Astrocyte (in vitro differentiated cells and primary cell): ENCODE data around the gene GET4. TPM values are rescaled to one million over a fixed set of nuclear protein-coding genes. Genes with fewer than 3 reads are reported as not detected.

Experiments used
- DNase-seq: peaks from one replicate; pipeline ENCODE4 v3.0.0-alpha.2; 2010; ENCODE audit warnings: low read depth
- FAIRE-seq: peaks from 2 replicates; lab custom pipeline; 2011; peaks lifted over from hg19 to GRCh38; lab: Jason Lieb, UNC
- H2AFZ ChIP-seq: 2 replicates; pipeline ENCODE4 v1.6.0; 2012; ENCODE audit warnings: low read depth, low read length, inconsistent platforms
- H3K27ac ChIP-seq: 2 replicates; pipeline ENCODE4 v1.5.1; 2011; ENCODE audit warnings: low read depth, low read length, inconsistent platforms
- H3K27me3 ChIP-seq: 2 replicates; pipeline ENCODE4 v1.6.0; 2011; ENCODE audit warnings: low read length, inconsistent platforms; ENCODE audit not compliant: insufficient read depth
- H3K36me3 ChIP-seq: 2 replicates; pipeline ENCODE4 v1.5.1; 2011; ENCODE audit warnings: low read length, inconsistent platforms; ENCODE audit not compliant: insufficient read depth
- H3K4me1 ChIP-seq: 2 replicates; pipeline ENCODE4 v1.5.1; 2011; ENCODE audit warnings: low read length, inconsistent platforms; ENCODE audit not compliant: insufficient read depth
- H3K4me2 ChIP-seq: 2 replicates; pipeline ENCODE4 v1.6.0; 2012; ENCODE audit warnings: low read length, inconsistent platforms
- H3K4me3 ChIP-seq: 2 replicates; pipeline ENCODE4 v1.5.1; 2011; ENCODE audit warnings: low read depth, mild to moderate bottlenecking, low read length, inconsistent platforms; ENCODE audit not compliant: insufficient read depth
- H3K79me2 ChIP-seq: 2 replicates; pipeline ENCODE4 v1.6.0; 2012; ENCODE audit warnings: mild to moderate bottlenecking, low read length, inconsistent platforms; ENCODE audit not compliant: insufficient read depth
- H3K9ac ChIP-seq: 2 replicates; pipeline ENCODE4 v1.6.0; 2012; ENCODE audit warnings: mild to moderate bottlenecking, low read length, inconsistent platforms
- H3K9me3 ChIP-seq: 2 replicates; pipeline ENCODE4 v1.5.1; 2012; ENCODE audit warnings: low read depth, mild to moderate bottlenecking, low read length, inconsistent platforms; ENCODE audit not compliant: insufficient read depth
- H4K20me1 ChIP-seq: 2 replicates; pipeline ENCODE4 v1.6.0; 2012; ENCODE audit warnings: low read length, inconsistent platforms; ENCODE audit not compliant: insufficient read depth
- H3K27ac Mint-ChIP-seq: one replicate; pipeline ENCODE4 v1.8.0; 2021; ENCODE audit warnings: mild to moderate bottlenecking, mixed read lengths; ENCODE audit not compliant: unreplicated experiment
- H3K27me3 Mint-ChIP-seq: one replicate; pipeline ENCODE4 v1.8.0; 2021; ENCODE audit warnings: low read depth, mixed read lengths; ENCODE audit not compliant: unreplicated experiment
- H3K36me3 Mint-ChIP-seq: one replicate; pipeline ENCODE4 v1.8.0; 2021; ENCODE audit warnings: low read depth, mixed read lengths; ENCODE audit not compliant: unreplicated experiment
- H3K4me1 Mint-ChIP-seq: one replicate; pipeline ENCODE4 v1.8.0; 2021; ENCODE audit warnings: low read depth, mixed read lengths; ENCODE audit not compliant: unreplicated experiment
- H3K4me3 Mint-ChIP-seq: one replicate; pipeline ENCODE4 v1.8.0; 2021; ENCODE audit warnings: mild to moderate bottlenecking, moderate library complexity, mixed read lengths; ENCODE audit not compliant: unreplicated experiment
- H3K9me3 Mint-ChIP-seq: one replicate; pipeline ENCODE4 v1.8.0; 2021; ENCODE audit warnings: mild to moderate bottlenecking, mixed read lengths; ENCODE audit not compliant: unreplicated experiment
- EZH2 ChIP-seq: IDR thresholded peaks from 2 replicates; pipeline ENCODE4 v1.6.1; 2012; ENCODE audit warnings: mild to moderate bottlenecking, low read length, inconsistent platforms; ENCODE audit not compliant: insufficient read depth
- total RNA-seq: library from RNA; stranded (reverse); gene quantifications from 2 replicates; pipeline ENCODE4 v1.2.1, GENCODE V29; 2021
- TF ChIP-seq, protein P1 (sequence below): IDR thresholded peaks from 2 replicates; pipeline ENCODE4 v1.5.1; 2011; ENCODE audit warnings: low read depth, mild to moderate bottlenecking, inconsistent platforms, low read length, moderate library complexity; ENCODE audit not compliant: insufficient read depth

Gene GET4
- total RNA-seq, 1 donor from 2014 or later, result 43.0 TPM

DNA sequence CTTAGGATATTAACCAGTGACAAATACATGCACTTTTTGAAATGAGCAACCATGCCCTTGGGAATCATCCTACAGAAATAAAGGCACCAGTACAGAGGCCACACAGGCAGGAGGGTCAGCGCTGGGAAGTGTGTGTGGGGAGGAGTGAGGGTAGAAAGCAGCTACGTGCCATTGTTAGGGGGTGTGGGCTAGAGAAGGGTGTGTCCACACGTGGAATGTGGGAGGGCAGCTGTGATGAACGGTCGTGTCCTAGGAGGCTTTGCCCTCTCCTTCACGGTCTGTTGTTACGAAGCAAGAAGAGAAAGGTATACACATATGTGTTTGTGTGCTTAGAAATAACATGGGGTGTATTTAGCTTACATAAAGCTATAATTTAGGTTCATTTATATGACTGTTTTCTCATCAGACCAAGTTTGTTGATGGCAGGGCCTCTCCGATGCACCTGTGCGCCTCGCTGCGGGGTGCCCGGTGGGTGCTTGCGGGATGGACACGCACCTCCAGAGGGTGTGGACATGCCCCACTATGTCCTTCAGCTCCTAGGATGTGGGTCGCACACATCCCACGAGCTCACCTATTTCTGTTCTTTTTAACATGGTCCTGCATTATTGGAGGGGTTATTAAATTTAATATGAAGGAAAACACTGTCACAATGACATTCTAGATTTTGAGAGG lies 16.9 kb upstream of the GET4 start:
- Histone ChIP-seq H3K9me3 (no peaks in the 10 kb centered on the region), H4K20me1 (peaks cover 11% of the 10 kb centered on the region), H3K9ac (no peak overlapping the region), H3K27ac (no peak overlapping the region), H2AFZ (no peak overlapping the region), H3K36me3 (peaks cover 35% of the 10 kb centered on the region), H3K4me2 (no peak overlapping the region), H3K27me3 (no peaks in the 10 kb centered on the region), H3K4me3 (no peak overlapping the region), H3K4me1 (no peaks in the 10 kb centered on the region), H3K79me2 (no peaks in the 10 kb centered on the region)
- H3K27ac Mint-ChIP-seq, result no peak overlapping the region
- H3K36me3 Mint-ChIP-seq, result peaks cover 41% of the 10 kb centered on the region
- peak overlapping the region; percentile 12 for H3K4me3 Mint-ChIP-seq
- no peaks in the 10 kb centered on the region for H3K4me1 Mint-ChIP-seq
- FAIRE-seq (no peak), DNase-seq (no peak)
- H3K9me3 Mint-ChIP-seq, result no peaks in the 10 kb centered on the region
- no peaks in the 10 kb centered on the region for H3K27me3 Mint-ChIP-seq
- TF ChIP-seq, protein P1, sequence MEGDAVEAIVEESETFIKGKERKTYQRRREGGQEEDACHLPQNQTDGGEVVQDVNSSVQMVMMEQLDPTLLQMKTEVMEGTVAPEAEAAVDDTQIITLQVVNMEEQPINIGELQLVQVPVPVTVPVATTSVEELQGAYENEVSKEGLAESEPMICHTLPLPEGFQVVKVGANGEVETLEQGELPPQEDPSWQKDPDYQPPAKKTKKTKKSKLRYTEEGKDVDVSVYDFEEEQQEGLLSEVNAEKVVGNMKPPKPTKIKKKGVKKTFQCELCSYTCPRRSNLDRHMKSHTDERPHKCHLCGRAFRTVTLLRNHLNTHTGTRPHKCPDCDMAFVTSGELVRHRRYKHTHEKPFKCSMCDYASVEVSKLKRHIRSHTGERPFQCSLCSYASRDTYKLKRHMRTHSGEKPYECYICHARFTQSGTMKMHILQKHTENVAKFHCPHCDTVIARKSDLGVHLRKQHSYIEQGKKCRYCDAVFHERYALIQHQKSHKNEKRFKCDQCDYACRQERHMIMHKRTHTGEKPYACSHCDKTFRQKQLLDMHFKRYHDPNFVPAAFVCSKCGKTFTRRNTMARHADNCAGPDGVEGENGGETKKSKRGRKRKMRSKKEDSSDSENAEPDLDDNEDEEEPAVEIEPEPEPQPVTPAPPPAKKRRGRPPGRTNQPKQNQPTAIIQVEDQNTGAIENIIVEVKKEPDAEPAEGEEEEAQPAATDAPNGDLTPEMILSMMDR, result no peak
- no peak for TF ChIP-seq EZH2

DNA sequence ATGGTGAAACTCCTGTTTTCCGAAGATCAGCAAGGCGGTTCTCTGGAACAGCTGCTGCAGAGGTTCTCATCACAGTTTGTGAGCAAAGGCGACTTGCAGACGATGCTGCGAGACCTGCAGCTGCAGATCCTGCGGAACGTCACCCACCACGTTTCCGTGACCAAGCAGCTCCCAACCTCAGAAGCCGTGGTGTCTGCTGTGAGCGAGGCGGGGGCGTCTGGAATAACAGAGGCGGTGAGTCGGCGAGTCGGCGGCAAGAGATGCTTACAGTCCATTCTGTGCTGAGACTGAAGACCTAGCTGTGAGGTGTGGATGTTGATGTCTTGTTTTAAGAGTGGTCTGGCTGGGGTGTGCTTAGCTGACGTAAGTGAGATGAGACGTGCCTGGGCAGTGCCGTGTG lies 16.2 kb upstream of the GET4 start:
- H3K36me3 ChIP-seq, result peaks cover 35% of the 10 kb centered on the region
- H3K9me3 Mint-ChIP-seq, result no peaks in the 10 kb centered on the region
- no peaks in the 10 kb centered on the region for H3K4me1 ChIP-seq
- peaks cover 10% of the 10 kb centered on the region for H4K20me1 ChIP-seq
- no peaks in the 10 kb centered on the region for H3K27me3 Mint-ChIP-seq
- no peaks in the 10 kb centered on the region for H3K27me3 ChIP-seq
- no peak overlapping the region for H3K4me3 ChIP-seq
- DNase-seq (no peak), FAIRE-seq (no peak)
- H3K36me3 Mint-ChIP-seq, result peaks cover 42% of the 10 kb centered on the region
- H3K4me1 Mint-ChIP-seq, result no peaks in the 10 kb centered on the region
- no peak overlapping the region for H3K4me3 Mint-ChIP-seq
- no peak overlapping the region for H3K27ac Mint-ChIP-seq
- H3K4me2 ChIP-seq, result no peak overlapping the region
- TF ChIP-seq, protein P1, result no peak
- no peak for TF ChIP-seq EZH2
- H3K27ac ChIP-seq, result no peak overlapping the region
- H2AFZ ChIP-seq, result no peak overlapping the region
- H3K9ac ChIP-seq, result no peak overlapping the region
- no peaks in the 10 kb centered on the region for H3K79me2 ChIP-seq
- H3K9me3 ChIP-seq, result no peaks in the 10 kb centered on the region

DNA sequence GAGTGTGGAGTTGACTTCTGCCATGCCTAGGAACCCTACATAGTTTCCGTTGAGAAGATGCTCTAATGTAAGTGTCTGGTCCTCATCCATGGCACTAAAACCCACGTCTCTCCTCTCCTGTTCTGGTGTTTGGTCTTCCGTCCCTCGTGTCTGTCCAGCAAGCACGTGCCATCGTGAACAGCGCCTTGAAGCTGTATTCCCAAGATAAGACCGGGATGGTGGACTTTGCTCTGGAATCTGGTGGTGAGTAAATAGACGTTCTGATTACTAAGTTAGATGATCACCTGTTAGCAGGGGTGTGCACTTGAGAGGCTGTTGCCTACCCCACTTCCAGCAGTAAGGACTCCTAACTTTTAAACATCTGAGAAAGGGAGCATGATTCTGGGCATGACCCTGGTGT lies 15.1 kb upstream of the GET4 start:
- no peak for FAIRE-seq

More for the DNA sequence above, 15.1 kb upstream of the GET4 start:
- no peak overlapping the region for H3K27ac Mint-ChIP-seq
- H3K4me1 Mint-ChIP-seq, result no peaks in the 10 kb centered on the region
- Histone ChIP-seq H4K20me1 (peaks cover 8% of the 10 kb centered on the region), H3K9ac (no peak overlapping the region), H3K4me1 (no peaks in the 10 kb centered on the region), H3K27ac (no peak overlapping the region), H3K9me3 (no peaks in the 10 kb centered on the region), H2AFZ (no peak overlapping the region), H3K79me2 (no peaks in the 10 kb centered on the region), H3K4me2 (no peak overlapping the region), H3K4me3 (no peak overlapping the region), H3K36me3 (peaks cover 37% of the 10 kb centered on the region), H3K27me3 (no peaks in the 10 kb centered on the region)
- no peaks in the 10 kb centered on the region for H3K27me3 Mint-ChIP-seq
- no peak overlapping the region for H3K4me3 Mint-ChIP-seq
- DNase-seq, result no peak
- peaks cover 39% of the 10 kb centered on the region for H3K36me3 Mint-ChIP-seq
- TF ChIP-seq EZH2, result no peak
- TF ChIP-seq, protein P1, result no peak
- no peaks in the 10 kb centered on the region for H3K9me3 Mint-ChIP-seq
